Lung (tissue), 12 donors: ENCODE measurements around the gene AGPAT1. TPM values are rescaled to one million over a fixed set of nuclear protein-coding genes. Genes with fewer than 3 reads are reported as not detected.

ENCODE experiments used
- ATAC-seq: fragments of 200-7000 bp; cut with Tn5 transposase; one replicate; pipeline ENCODE4 v1.9.1; 2020; ENCODE audit warnings: moderate number of reproducible peaks; ENCODE audit not compliant: insufficient read depth, low FRiP score
- DNase-seq, 3 donors: peaks; one replicate each; pipeline ENCODE4 v3.0.0-alpha.2; 2013 to 2017
- H3K27ac ChIP-seq, 2 donors: one replicate each; pipeline ENCODE4 v1.5.1; 2013; ENCODE audit warnings: mild to moderate bottlenecking in 2 of 2, moderate library complexity in 2 of 2, control low read depth in 1 of 2, inconsistent platforms in 1 of 2, low read depth in 1 of 2, low read length in 1 of 2
- H3K27me3 ChIP-seq, 3 donors: one replicate each; pipeline ENCODE4 v1.5.1; 2013; ENCODE audit warnings: low read length in 2 of 3; ENCODE audit not compliant: control insufficient read depth in 3 of 3, insufficient read depth in 3 of 3
- H3K36me3 ChIP-seq, 4 donors: one replicate each; pipeline ENCODE4 v1.5.1; 2013; ENCODE audit warnings: low read length in 4 of 4, mild to moderate bottlenecking in 1 of 4, moderate library complexity in 1 of 4; ENCODE audit not compliant: control insufficient read depth in 4 of 4, insufficient read depth in 4 of 4
- H3K4me1 ChIP-seq, 5 donors: one replicate each; pipeline ENCODE4 v1.5.1; 2013; ENCODE audit warnings: low read length in 5 of 5, mild to moderate bottlenecking in 2 of 5, moderate library complexity in 1 of 5; ENCODE audit not compliant: control insufficient read depth in 5 of 5, insufficient read depth in 5 of 5
- H3K4me3 ChIP-seq: one replicate; pipeline ENCODE4 v1.5.1; 2013; ENCODE audit warnings: mild to moderate bottlenecking, control low read depth, moderate library complexity
- H3K9ac ChIP-seq, 2 donors: one replicate each; pipeline ENCODE4 v1.5.1; 2013; ENCODE audit warnings: low read length in 2 of 2, control low read depth in 1 of 2; ENCODE audit not compliant: insufficient read depth in 1 of 2
- H3K9me3 ChIP-seq, 4 donors: one replicate each; pipeline ENCODE4 v1.5.1; 2013; ENCODE audit warnings: low read length in 3 of 4, mild to moderate bottlenecking in 1 of 4, moderate library complexity in 1 of 4; ENCODE audit not compliant: control insufficient read depth in 4 of 4, insufficient read depth in 3 of 4
- CTCF ChIP-seq: IDR thresholded peaks from 2 replicates; pipeline ENCODE4 v1.5.1; 2012; ENCODE audit warnings: mild to moderate bottlenecking; ENCODE audit errors: control extremely low read depth, extremely low read depth
- WGBS, 2 donors: extraction: QIAGEN DNeasy Blood & Tissue Kit; methylation state at CpG; one replicate each; pipeline ENCODE4 v1.1.7; 2013; 5-methylcytosine and 5-hydroxymethylcytosine counted together
- polyA plus RNA-seq, 2 donors: library from polyadenylated mRNA; stranded (reverse); fragments of 200-250 nt; gene quantifications; one replicate each; pipeline ENCODE4 v1.2.1, GENCODE V29; 2013
- total RNA-seq, 2 donors: library from RNA; depleted of rRNA in 1 of 2; stranded (reverse); fragments of >200 nt in 1 of 2; gene quantifications; one replicate each; pipeline ENCODE4 v1.2.1, GENCODE V29; 2014 to 2021
- donor health status: control.
- donor health status: control.
- donor health status: Bipolar disorder and iron deficiency.
- donor health status: healthy.
- donor health status: DM: yes; HTN: yes; CAD: no.

The AGPAT1 gene
- total and polyA plus RNA-seq, 4 donors = 24.7 to 52.6 (median 40.5) TPM

- no peak for ATAC-seq
- Histone ChIP-seq H3K4me1 (peaks cover 0 to 60% (median 18%) of the 10 kb centered on the region in 5 donors), H3K9ac (no peak within 1 kb of the TSS), H3K36me3 (peaks cover 0 to 4% (median 2%) of the 10 kb centered on the region in 4 donors), H3K27ac (peak within 1 kb of the TSS; percentile 62 to 92), H3K27me3 (no peaks in the 10 kb centered on the region), H3K4me3 (no peak within 1 kb of the TSS), H3K9me3 (no peaks in the 10 kb centered on the region)
- no peak for TF ChIP-seq CTCF
- DNase-seq = peak; percentile 59 to 78 (median 61)
- WGBS, 2 donors = 7 to 16% methylated on average over 5 of the region's 5 CpGs
Measured at GRCh38 chr6:32192608-32193039, 16.7 kb upstream of the AGPAT1 start, which contains the start of gene GPSM3. Gene GPSM3, minus strand, starts transcription at chr6:32192643. Its CDS starts 130 bp downstream, at chr6:32192513.

GRCh38 chr6:32191696-32192607, 16.1 kb upstream of the AGPAT1 start:
- H3K36me3 ChIP-seq = peaks cover 0 to 10% (median 8%) of the 10 kb centered on the region in 4 donors
- H3K4me1 ChIP-seq = peaks cover 0 to 54% (median 20%) of the 10 kb centered on the region in 5 donors
- no peak for TF ChIP-seq CTCF
- no peaks in the 10 kb centered on the region for H3K9me3 ChIP-seq
- no peak overlapping the region for H3K4me3 ChIP-seq
- 46 to 59% methylated on average over 15 of the region's 15 CpGs for WGBS, 2 donors
- peak overlapping the region in 1 of 2 donors; percentile 88 for H3K27ac ChIP-seq
- no peaks in the 10 kb centered on the region for H3K27me3 ChIP-seq
- ATAC-seq = no peak
- DNase-seq = no peak
- H3K9ac ChIP-seq = no peak overlapping the region

- 82 to 83% methylated on average over 8 of the region's 8 CpGs for WGBS, 2 donors
- H3K9ac ChIP-seq = peak overlapping the region in 1 of 2 donors; percentile 24
- peaks cover 0 to 58% (median 17%) of the 10 kb centered on the region in 5 donors for H3K4me1 ChIP-seq
- H3K4me3 ChIP-seq = no peak overlapping the region
- H3K36me3 ChIP-seq = peaks cover 0 to 13% (median 12%) of the 10 kb centered on the region in 4 donors
- no peak for TF ChIP-seq CTCF
- H3K9me3 ChIP-seq = no peaks in the 10 kb centered on the region
- no peaks in the 10 kb centered on the region for H3K27me3 ChIP-seq
- ATAC-seq = no peak
- H3K27ac ChIP-seq = peak overlapping the region; percentile 88 to 97
- no peak for DNase-seq
Measured at GRCh38 chr6:32190911-32191677, 15.2 kb upstream of the AGPAT1 start.
